GM12892 (cell line): ENCODE measurements around the gene MMS19.

Experiments used
- DNase-seq: peaks from one replicate; pipeline ENCODE4 v3.0.0; 2011; ENCODE audit not compliant: insufficient read length
- FAIRE-seq: peaks from 2 replicates; lab custom pipeline; 2011; peaks lifted over from hg19 to GRCh38; lab: Jason Lieb, UNC
- POLR2A ChIP-seq: IDR thresholded peaks from 2 replicates; pipeline ENCODE4 v1.6.1; 2011; ENCODE audit warnings: low read depth, low read length, control low read depth
- POLR2AphosphoS5 ChIP-seq: IDR thresholded peaks from 2 replicates; pipeline ENCODE4 v1.6.1; 2011; ENCODE audit warnings: low read depth, low read length, control low read depth
- TAF1 ChIP-seq: IDR thresholded peaks from 2 replicates; pipeline ENCODE4 v1.6.1; 2011; ENCODE audit warnings: low read depth, mild to moderate bottlenecking, control low read depth, low read length, borderline replicate concordance

MMS19 gene

GRCh38 chr10:97511711-97512440, 13.7 kb upstream of the MMS19 start:
- DNase-seq (no peak), FAIRE-seq (no peak)
- TF ChIP-seq TAF1: no peak

- TF ChIP-seq POLR2A (no peak), POLR2AphosphoS5 (no peak), TAF1 (no peak)
- no peak for FAIRE-seq
These were observed 12.5 kb upstream of the MMS19 start for GRCh38 chr10:97510686-97511085.

GRCh38 chr10:97509120-97509680, 11.0 kb upstream of the MMS19 start:
- FAIRE-seq (no peak), DNase-seq (no peak)
- TF ChIP-seq POLR2AphosphoS5 (no peak), POLR2A (no peak), TAF1 (no peak)

More at GRCh38 chr10:97510686-97511085, 12.5 kb upstream of the MMS19 start:
- no peak for DNase-seq

GRCh38 chr10:97508342-97508741, 10.1 kb upstream of the MMS19 start:
- no peak for TF ChIP-seq POLR2A
- TF ChIP-seq TAF1: no peak
- no peak for TF ChIP-seq POLR2AphosphoS5
- FAIRE-seq: no peak
- DNase-seq: no peak

GRCh38 chr10:97506199-97506991, 8.2 kb upstream of the MMS19 start:
- no peak for DNase-seq
- no peak for TF ChIP-seq POLR2A
- no peak for TF ChIP-seq POLR2AphosphoS5
- no peak for TF ChIP-seq TAF1
- FAIRE-seq: no peak

- DNase-seq: no peak
- no peak for FAIRE-seq
- TF ChIP-seq POLR2AphosphoS5 (no peak), TAF1 (no peak), POLR2A (no peak)
These were observed 6.9 kb upstream of the MMS19 start for GRCh38 chr10:97505152-97505551.

- TF ChIP-seq POLR2AphosphoS5 (no peak), TAF1 (no peak), POLR2A (no peak)
- DNase-seq (no peak), FAIRE-seq (no peak)
These were observed 5.2 kb upstream of the MMS19 start for GRCh38 chr10:97503406-97503805.

GRCh38 chr10:97502916-97503315, 4.7 kb upstream of the MMS19 start:
- no peak for FAIRE-seq
- DNase-seq: no peak
- TF ChIP-seq TAF1: no peak

- DNase-seq (no peak), FAIRE-seq (no peak)
- TF ChIP-seq TAF1: no peak
These were observed 2.0 kb upstream of the MMS19 start for GRCh38 chr10:97500297-97500575.

GRCh38 chr10:97499561-97500296, 1.5 kb upstream of the MMS19 start:
- TF ChIP-seq TAF1 (no peak), POLR2A (no peak), POLR2AphosphoS5 (no peak)
- FAIRE-seq (no peak), DNase-seq (no peak)

GRCh38 chr10:97498841-97499560, 779 bp upstream of the MMS19 start, which contains the start of gene UBTD1:
UBTD1 (plus strand) TSS chr10:97498924; CDS start chr10:97499204, 280 bp downstream.
- FAIRE-seq: no peak
- no peak for TF ChIP-seq POLR2AphosphoS5
- no peak for TF ChIP-seq POLR2A
- no peak for TF ChIP-seq TAF1
- no peak for DNase-seq

- DNase-seq (peak; percentile 70), FAIRE-seq (peak; percentile 99)
- peak; percentile 95 for TF ChIP-seq POLR2AphosphoS5
- TF ChIP-seq TAF1: peak; percentile 79
- TF ChIP-seq POLR2A: peak; percentile 84
These were observed 598 bp downstream of the MMS19 start for GRCh38 chr10:97497572-97498075.
